Hepatic stellate cell (primary cell): Measurements from ENCODE around the gene PTPRN2.

Source experiments
- DNase-seq: peaks from one replicate; pipeline ENCODE4 v3.0.0; 2011; ENCODE audit warnings: low spot score

Gene PTPRN2

DNA sequence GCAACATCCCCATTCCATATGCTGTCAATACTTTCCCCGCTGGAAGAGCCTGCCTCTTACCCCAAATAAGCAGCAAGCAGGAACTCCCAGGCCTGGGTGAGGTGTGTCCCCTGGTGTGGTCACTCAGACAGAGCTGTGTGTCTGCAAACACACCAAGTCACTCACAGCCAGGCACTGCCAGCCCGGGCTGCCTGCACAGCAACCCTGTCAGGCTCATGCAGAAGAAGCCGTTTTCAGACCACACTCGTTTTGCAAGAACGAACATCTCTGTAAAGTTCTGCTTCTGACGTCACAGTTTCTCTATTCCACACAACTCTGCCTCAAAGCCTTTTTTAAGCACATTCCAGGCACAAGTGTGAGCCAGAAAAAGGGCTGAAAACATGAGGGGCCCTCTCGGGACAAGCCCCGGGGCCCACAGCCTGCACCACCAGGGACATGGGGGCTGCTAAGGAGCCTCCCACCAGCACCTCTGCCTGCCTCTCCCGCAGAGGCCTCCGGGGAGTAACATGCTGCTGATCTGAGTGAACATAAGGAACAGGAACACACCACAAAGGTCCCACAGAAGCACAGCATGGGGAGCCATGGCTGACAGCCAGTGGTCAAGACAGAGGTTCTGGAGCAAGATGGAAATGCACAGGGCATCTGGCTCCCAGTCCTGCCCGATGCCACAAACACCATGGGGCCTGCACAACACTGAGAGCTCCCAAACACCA lies 11.4 kb downstream of the PTPRN2 start:
- DNase-seq = no peak

DNA sequence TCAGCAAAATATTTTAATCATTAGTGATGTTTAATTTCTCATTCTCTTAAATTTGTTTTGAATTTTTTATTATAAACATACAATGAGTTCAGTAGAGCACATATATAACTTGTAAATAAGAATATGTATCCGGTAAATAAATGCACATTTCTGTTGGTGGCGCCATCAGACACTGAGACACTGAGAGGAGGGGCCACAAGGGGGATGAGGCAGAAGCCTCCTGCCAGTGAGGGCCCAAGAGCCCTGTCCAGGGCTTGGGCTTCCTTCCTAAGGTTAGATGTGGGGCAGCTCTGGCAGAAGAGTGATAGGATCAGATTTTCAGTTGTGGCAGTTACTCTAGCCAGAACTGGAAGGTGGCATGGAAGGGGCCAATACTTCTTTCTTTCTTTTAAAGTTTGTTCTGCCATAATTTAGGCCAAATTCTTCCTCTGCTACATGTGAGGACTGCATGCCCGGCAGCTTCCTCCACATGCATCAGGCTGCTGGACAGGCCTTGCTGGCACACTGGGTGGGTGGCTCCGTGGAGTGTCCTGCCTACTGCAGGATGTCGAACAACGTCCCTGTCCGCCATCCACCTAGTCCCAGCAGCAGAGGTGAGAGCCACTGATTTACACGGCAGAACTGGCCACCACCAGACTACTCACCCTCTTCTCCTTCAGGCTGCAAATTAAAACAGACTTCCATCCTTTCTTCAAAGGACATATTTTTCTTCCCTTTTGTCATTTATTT lies 13.2 kb downstream of the PTPRN2 start:
- no peak for DNase-seq

DNA sequence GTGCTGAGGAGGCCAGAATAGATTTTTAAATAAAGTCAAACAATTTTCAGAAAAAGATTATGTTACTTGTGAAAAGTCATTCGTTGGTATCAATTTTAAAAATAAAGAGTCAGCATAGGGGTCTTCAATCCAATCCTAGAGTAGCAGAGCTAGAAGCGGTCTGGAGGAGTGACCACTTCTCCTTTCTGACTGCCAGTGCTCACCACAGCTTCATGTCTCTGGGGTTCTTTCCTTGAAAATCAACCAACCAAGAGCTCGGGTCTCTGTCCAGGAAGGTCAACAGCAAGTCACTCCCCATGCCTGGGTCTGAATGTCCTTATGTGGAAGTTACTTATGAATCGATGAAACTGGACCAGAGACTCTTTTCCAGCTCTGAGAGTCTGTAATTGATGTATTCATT lies 14.3 kb downstream of the PTPRN2 start:
- no peak for DNase-seq

DNA sequence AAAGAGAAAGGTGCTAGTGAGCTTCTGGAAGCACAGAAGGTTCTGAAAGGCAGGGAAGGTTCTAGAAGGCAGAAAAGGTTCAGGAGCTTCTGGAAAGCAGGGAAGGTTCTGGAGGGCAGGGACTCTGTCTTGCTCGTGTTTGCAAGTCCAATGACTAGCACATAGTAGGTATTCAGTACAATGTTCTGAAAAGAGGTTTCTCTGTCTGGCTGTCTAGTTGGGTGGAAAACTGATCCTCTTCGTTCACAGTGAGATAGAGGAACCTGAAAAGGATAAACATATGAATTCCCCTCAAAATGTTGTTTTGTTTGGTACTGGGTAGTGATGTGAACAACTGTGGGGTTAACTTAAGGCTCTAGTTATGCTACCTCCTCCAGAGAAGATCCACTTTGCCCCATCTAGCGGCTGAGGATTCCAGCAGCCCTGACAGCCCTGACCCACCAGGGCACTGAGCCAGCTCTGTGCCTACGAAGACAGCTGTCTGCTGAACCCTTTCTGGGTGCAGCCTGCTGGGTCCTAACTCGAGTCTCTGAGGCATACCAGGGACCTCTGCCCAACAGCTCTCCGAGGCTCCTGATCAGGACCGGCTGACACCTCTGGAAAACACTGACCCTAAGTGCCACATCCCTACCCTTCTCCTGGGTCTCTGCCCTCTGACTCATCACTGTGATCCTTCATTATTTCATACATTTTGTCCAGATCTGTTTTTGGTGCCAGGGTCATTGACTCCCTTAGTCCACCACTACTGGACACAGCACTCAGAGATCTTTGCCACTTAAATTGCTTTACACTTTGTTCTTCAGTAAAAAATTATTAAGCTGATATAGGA lies 15.4 kb downstream of the PTPRN2 start:
- no peak for DNase-seq

DNA sequence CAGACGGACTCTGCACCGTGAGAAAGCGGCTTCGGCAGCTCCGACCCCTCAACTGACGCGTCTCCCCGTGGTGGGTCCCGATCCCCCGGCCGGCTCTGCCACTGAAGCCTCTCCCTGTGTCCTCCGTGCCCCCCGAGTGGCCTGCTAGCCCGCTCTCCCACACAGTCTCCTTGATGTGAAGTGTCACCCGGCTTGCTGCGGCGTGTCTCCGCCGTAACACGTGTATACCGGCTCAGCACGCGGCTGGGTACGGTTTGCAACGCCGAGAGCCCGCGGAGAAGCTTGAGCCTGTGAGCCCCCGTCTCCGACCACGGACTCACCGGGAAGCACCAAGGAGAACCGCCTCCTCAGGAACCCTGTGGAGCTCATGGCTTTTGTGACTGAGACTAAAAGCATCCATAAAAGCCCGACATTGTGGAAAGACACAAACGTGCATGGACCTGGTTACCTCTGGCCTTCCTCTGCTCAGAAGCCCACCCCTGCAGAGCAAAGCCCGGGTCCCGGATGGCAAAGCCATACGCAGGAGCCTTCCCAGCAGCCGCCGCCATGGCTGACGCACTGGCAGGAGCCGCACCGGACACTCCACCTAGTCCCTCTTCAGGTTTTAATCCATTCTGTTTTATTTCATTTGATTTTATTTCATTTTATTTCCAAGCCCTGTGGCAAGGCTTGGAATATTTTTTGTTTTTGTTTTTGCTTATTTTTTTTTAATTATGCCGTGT lies 17.0 kb downstream of the PTPRN2 start:
- DNase-seq = no peak

DNA sequence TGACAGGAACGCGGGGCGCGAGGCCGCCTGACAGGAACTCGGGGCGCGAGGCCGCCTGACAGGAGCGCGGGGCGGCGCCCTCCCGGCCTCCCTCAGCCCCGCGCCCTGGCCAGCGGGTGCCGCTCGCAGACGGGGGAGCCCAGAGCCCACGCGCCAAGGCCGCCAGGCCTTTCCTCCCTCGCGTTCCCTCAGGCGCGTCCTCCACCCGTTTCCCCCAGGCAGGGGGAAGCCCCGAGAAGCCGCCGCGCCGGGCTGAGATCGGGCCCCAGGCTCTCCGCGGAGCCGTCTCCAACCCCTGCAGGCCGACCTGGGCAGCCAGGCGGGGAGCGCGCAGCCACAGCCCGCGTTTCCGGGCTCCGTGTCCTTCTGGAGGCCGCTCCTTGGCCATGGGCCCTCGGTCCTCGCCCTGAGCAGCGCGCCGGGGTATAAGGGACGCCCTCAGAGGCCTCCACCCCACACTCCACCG lies 17.7 kb downstream of the PTPRN2 start:
- DNase-seq = no peak

DNA sequence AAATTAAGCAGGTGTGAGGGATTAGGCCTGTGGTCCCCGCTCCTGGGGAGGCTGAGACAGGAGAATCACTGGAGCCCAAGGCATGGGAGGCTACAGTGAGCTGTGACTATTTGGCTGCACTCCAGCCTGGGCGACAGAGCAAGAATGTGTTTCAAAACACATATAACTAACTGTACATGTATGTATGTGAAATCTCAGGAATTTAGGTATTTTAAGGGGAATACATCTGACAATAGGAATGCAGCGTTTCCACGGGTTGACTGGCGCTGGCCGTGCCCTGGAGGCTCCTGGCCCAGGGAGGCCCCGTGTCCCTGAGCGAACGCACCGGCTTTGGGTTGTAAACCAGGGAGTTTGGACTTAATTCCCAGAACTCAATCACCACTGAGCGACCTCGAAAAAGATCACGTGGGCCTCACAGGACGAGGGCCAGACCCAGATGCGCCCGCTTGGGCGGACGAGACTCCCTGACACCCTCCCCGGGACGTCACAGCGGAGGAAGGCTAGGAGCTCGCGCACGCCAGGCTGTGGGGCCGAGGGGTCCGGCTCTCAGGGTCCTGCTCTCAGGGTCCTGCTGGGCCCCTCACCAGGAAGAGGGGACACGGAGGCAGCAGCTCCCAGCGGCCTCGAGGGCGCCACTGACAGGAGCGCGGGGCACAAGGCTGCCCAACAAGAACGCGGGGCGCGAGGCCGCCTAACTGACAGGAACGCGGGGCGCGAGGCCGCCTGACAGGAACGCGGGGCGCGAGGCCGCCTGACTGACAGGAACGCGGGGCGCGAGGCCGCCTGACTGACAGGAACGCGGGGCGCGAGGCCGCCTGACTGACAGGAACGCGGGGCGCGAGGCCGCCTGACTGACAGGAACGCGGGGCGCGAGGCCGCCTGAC lies 18.4 kb downstream of the PTPRN2 start:
- no peak for DNase-seq

DNA sequence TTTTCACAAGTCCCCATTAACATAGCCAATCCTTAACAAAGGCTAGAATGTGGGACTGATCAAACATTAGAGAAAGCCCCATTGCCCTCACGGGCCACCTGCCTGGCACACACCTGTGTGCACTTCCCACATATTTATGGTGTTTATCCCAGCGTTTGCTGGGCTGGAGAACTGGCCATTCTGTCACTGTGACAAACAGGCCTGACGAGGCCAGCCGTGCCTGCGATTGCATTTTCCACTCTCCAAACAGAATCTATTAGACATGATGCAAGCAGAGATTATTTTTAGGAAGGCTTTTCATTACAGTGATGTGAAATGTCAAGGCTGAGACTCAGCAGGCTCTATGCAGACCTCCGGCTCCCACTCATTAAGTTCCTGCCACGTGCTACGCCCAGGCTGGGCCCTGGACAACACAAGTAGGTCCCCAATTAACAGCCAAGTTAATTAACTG lies 20.4 kb downstream of the PTPRN2 start:
- DNase-seq = no peak

DNA sequence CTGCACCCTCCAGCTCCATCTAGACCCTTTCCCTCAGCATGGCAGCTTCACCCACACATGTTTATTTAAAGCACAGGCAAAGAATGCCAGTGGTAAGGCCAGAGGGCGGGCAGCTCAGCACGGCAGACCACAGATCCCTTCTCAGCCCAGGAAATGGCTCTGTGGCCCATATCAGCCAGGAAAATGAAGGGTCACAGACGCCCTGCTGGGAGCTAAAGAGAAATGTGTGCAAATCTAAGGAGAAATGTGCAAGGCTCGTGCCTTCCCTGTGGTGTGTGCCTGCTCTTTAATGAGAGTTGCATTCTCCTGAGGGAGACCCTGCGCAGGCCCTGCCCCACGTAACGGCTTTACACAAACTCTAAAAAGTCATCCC lies 23.0 kb downstream of the PTPRN2 start:
- no peak for DNase-seq

DNA sequence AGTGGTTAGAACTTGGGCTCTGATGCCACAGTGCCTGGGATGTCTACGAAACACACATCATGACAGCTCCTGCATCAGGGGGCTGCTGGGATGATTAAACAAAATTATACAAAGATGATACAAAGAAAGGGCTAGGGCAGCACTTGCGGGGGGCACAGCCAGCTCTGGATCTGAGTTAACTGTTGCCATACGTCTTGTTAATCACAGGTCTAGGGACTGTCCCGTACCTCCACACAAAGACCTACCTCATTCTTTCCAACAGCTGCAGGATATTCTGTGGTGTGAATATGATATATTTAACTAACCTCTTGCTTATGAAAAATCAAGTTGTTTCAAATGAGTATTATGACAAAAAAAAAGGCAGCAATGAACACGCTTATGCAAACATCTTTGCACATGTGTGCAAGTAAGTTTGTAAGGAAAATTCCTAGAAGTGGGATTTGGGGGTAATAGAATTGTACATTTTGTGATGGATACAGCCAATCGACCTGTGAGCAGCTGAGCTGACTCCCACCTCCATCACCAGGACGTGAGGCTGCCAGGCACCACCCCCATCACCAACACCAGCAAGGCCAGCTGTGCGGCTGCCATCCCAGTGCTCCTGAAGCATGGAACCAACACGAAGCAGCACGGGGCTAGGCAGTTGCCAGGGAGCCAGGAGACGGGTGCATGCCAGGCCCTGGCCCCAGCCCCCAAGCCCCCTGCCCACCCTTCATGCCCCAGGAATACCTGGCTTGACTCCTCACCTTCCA lies 23.5 kb downstream of the PTPRN2 start:
- DNase-seq = no peak

DNA sequence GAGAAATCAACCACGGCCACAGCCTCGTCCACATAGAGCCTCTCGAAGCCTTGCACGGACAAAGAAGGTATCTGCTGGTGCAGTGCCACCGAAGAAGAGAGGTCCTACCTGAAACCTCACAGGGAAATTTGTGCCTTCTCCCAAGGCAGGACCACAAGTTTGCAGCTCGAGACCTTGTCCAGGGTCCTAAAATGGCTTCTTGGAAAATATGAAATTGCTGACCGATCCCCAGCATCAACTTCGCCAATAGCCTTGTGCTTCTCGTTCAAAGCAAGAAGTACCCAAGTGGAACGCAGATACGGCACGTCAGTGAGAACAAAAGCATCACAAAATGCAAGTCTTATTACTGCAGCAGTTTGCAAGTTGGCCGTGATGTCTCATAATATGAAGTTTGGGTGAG lies 24.6 kb downstream of the PTPRN2 start:
- DNase-seq = no peak

DNA sequence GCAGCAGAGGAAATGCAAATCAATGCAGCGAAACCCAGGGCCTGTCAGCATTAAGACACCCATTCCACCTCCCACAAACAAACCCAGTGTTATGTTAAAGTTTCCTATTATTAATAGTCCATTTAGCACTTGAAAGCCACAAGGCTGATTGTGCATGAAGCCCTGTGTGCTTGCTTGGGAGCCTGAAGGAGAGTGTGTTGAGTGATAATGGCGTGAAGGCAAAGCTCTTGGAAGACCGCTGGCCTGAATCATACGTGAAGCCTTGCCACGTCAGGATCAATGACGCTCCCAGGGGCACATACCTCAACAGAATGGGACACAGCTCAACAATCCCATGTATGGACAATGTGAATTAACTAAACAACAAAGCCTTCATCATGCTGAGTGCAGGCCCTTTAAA lies 25.1 kb downstream of the PTPRN2 start:
- DNase-seq = no peak

DNA sequence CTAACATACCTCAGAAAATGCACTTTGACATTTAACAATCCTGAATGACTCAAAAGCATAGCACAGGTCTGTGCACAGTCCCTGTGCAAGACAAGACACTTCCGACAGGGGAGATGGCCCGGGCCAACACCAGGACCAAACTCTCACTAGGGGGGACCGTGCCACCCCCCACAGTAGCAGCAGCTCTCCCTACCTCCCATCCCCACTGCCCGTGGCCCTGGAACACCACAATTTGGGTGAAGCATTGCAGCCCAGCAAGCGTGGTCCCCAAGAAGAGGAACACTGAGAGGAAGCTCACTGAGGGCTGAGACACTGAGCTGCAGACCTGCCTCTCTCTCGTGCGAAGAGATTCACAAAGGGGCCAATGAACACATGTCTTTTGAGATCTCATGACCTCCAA lies 26.0 kb downstream of the PTPRN2 start:
- no peak for DNase-seq

DNA sequence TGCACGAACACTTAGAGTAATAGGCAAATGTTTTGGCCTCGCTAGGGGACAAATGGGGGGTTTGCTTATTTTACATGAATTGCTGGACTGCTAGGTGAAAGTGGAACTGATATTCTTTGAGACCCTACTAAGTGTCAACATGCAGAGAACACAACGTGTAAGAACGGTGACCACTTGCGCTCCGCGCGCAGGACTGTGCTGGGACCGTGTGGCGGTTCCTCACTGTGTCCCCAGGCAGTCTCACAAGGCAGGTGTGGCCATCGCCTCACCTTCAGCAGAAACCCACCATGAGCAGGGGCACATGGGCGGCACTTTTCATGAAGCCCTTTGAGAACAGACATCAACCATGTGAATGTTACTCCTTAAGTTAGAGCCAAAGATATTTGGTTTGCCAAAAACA lies 27.2 kb downstream of the PTPRN2 start:
- DNase-seq = no peak

DNA sequence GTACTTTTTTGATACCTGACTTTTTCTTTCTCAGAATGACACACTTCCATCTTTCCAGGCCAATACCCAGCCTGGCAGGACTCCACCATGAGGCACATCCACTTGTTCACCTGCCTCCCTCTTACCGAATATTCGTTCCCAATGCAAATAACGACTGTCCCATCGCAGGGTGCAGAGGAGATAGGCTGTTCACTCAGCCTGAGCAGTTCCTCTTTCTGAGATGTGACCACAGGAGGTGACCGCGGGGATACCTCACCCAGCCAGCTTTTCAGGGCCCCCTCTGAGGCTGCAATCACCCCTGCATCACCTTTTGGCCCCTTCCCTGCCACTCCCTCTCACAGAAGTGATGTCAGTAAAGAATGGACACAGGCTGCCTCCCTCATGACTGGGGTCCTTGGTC lies 28.3 kb downstream of the PTPRN2 start:
- no peak for DNase-seq

DNA sequence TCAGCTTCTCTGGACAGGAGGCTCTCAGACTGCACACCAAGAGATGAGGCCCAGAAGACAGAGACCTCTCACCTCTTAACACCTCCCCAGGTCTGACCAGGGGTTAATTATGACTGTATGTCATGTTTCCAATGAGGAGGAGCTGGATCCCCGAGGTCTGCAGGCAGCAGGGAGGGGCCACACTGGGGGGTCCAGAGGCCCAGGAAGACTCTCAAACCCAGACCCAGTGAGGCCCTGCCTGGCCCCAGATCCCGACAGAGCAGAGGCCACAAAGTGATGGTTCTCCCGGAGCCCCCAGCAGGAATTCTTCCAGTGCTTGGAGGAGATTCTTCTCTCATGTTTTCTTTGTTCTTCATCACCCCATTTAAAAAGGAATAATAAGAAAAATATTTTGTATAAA lies 28.8 kb downstream of the PTPRN2 start:
- DNase-seq = no peak

DNA sequence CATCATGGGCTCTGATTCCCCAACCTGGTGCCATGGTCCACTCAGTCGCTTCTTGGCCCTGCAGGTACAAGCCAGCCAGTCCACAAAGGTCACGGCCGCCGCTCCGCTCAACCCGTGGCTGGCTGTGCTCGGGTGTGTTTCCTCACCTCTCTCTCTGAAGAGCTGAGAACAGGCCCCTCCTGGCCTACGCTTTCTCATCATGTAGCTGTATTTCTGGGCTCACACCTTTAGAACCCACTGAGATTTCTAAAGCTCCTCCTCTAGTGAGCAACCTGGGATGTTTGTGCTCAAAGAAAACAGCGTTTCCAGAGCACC lies 30.2 kb downstream of the PTPRN2 start:
- no peak for DNase-seq

DNA sequence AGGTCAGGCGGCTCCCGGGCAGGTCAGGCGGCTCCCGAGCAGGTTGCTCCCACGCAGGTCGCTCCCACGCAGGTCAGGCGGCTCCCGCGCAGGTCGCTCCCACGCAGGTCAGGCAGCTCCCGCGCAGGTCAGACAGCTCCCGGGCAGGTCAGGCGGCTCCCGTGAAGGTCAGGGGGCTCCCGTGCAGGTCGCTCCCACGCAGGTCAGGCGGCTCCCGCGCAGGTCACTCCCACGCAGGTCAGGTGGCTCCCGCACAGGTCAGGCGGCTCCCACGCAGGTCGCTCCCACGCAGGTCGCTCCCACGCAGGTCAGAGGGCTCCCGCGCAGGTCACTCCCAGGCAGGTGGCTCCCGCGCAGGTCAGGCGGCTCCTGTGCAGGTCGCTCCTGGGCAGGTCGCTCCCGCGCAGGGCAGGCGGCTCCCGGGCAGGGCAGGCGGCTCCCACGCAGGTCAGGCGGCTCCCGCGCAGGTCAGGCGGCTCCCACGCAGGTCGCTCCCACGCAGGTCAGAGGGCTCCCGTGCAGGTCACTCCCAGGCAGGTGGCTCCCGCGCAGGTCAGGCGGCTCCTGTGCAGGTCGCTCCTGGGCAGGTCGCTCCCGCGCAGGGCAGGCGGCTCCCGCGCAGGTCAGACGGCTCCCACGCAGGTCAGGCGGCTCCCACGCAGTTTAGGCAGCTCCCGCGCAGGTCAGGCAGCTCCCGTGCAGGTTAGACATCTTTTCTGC lies 30.7 kb downstream of the PTPRN2 start:
- no peak for DNase-seq

DNA sequence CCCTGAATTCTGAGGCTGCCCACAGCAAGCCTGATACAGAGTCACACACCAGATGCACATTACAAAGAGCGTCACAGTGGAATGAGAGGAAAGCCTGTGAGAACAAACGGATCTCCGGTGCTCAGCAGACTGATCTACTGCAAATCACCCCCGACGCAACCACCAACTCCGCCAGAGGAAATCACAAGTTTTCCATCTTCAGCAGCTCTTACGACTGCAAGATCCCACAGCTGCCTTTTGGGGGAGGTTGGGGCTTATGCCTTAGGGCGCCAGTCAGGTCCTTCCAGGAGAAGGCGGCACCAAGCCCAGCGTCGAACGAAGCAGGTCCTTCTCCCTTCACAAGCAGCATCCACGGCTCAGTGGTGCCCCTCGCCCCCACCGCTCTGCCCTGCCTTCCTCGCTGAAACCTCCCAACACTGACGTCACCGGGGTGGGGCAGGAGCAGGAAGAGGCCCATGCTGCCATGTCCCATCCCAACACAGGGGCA lies 32.5 kb downstream of the PTPRN2 start:
- DNase-seq = no peak
